Neuron (in vitro differentiated cells): ENCODE data around the gene DYRK4.

Experiments used
- H2AFZ ChIP-seq: one replicate; pipeline ENCODE4 v1.6.1; 2013; ENCODE audit warnings: low read depth, mild to moderate bottlenecking, inconsistent platforms, low read length, moderate library complexity
- H3K27me3 ChIP-seq: one replicate; pipeline ENCODE4 v1.6.1; 2013; ENCODE audit warnings: low read length; ENCODE audit not compliant: insufficient read depth
- H3K36me3 ChIP-seq: one replicate; pipeline ENCODE4 v1.6.1; 2013; ENCODE audit warnings: low read length; ENCODE audit not compliant: insufficient read depth
- H3K4me1 ChIP-seq: one replicate; pipeline ENCODE4 v1.6.1; 2013; ENCODE audit warnings: low read length; ENCODE audit not compliant: insufficient read depth
- H3K4me3 ChIP-seq: 2 replicates; pipeline ENCODE4 v1.5.1; 2013; ENCODE audit warnings: mild to moderate bottlenecking, low read length, moderate library complexity
- H3K9me3 ChIP-seq: one replicate; pipeline ENCODE4 v1.6.1; 2013; ENCODE audit warnings: low read length

Gene DYRK4

GRCh38 chr12:4609071-4609470 is 47.1 kb downstream of the DYRK4 start:
- Histone ChIP-seq H3K9me3 (no peaks in the 10 kb centered on the region), H3K27me3 (no peaks in the 10 kb centered on the region), H2AFZ (no peak overlapping the region), H3K4me1 (peaks cover 4% of the 10 kb centered on the region), H3K4me3 (no peak overlapping the region), H3K36me3 (peaks cover 40% of the 10 kb centered on the region)

- no peaks in the 10 kb centered on the region for H3K27me3 ChIP-seq
- H3K9me3 ChIP-seq = no peaks in the 10 kb centered on the region
- H3K4me3 ChIP-seq = no peak overlapping the region
- H3K4me1 ChIP-seq = peaks cover 4% of the 10 kb centered on the region
- no peak overlapping the region for H2AFZ ChIP-seq
- H3K36me3 ChIP-seq = peaks cover 53% of the 10 kb centered on the region
These were observed 48.5 kb downstream of the DYRK4 start for GRCh38 chr12:4610481-4610880.

GRCh38 chr12:4615667-4616066 is 53.7 kb downstream of the DYRK4 start:
- Histone ChIP-seq H2AFZ (no peak overlapping the region), H3K36me3 (peaks cover 45% of the 10 kb centered on the region), H3K9me3 (no peaks in the 10 kb centered on the region), H3K27me3 (no peaks in the 10 kb centered on the region), H3K4me3 (no peak overlapping the region), H3K4me1 (no peaks in the 10 kb centered on the region)

GRCh38 chr12:4621511-4621910 is 59.5 kb downstream of the DYRK4 start:
- Histone ChIP-seq H3K36me3 (no peaks in the 10 kb centered on the region), H3K9me3 (peaks cover 3% of the 10 kb centered on the region), H3K4me3 (no peak overlapping the region), H3K27me3 (no peaks in the 10 kb centered on the region), H3K4me1 (no peaks in the 10 kb centered on the region), H2AFZ (no peak overlapping the region)

- Histone ChIP-seq H3K36me3 (no peaks in the 10 kb centered on the region), H3K4me1 (no peaks in the 10 kb centered on the region), H2AFZ (no peak overlapping the region), H3K27me3 (no peaks in the 10 kb centered on the region), H3K9me3 (peaks cover 3% of the 10 kb centered on the region), H3K4me3 (no peak overlapping the region)
These were observed 64.5 kb downstream of the DYRK4 start for GRCh38 chr12:4626543-4626942.

- H2AFZ ChIP-seq = no peak overlapping the region
- H3K9me3 ChIP-seq = no peaks in the 10 kb centered on the region
- H3K4me3 ChIP-seq = no peak overlapping the region
- no peaks in the 10 kb centered on the region for H3K27me3 ChIP-seq
- H3K36me3 ChIP-seq = no peaks in the 10 kb centered on the region
- H3K4me1 ChIP-seq = no peaks in the 10 kb centered on the region
These were observed 66.4 kb downstream of the DYRK4 start for GRCh38 chr12:4628406-4628805.

- Histone ChIP-seq H3K36me3 (no peaks in the 10 kb centered on the region), H3K4me1 (no peaks in the 10 kb centered on the region), H3K27me3 (no peaks in the 10 kb centered on the region), H2AFZ (no peak overlapping the region), H3K4me3 (no peak overlapping the region), H3K9me3 (no peaks in the 10 kb centered on the region)
These were observed 68.3 kb downstream of the DYRK4 start for GRCh38 chr12:4630262-4630661.

- H3K27me3 ChIP-seq = no peaks in the 10 kb centered on the region
- no peaks in the 10 kb centered on the region for H3K36me3 ChIP-seq
- H3K9me3 ChIP-seq = no peaks in the 10 kb centered on the region
- H3K4me1 ChIP-seq = peaks cover 11% of the 10 kb centered on the region
- no peak overlapping the region for H2AFZ ChIP-seq
- no peak overlapping the region for H3K4me3 ChIP-seq
These were observed 81.7 kb downstream of the DYRK4 start for GRCh38 chr12:4643747-4644146.

- Histone ChIP-seq H3K4me1 (peaks cover 16% of the 10 kb centered on the region), H3K4me3 (no peak overlapping the region), H2AFZ (no peak overlapping the region), H3K36me3 (no peaks in the 10 kb centered on the region), H3K9me3 (no peaks in the 10 kb centered on the region), H3K27me3 (no peaks in the 10 kb centered on the region)
These were observed 83.0 kb downstream of the DYRK4 start for GRCh38 chr12:4645023-4645422.

GRCh38 chr12:4648104-4648500 is 86.1 kb downstream of the DYRK4 start:
- H3K4me1 ChIP-seq = peaks cover 24% of the 10 kb centered on the region
- no peaks in the 10 kb centered on the region for H3K9me3 ChIP-seq
- H2AFZ ChIP-seq = peak overlapping the region; percentile 59
- H3K27me3 ChIP-seq = no peaks in the 10 kb centered on the region
- no peaks in the 10 kb centered on the region for H3K36me3 ChIP-seq
- H3K4me3 ChIP-seq = peak overlapping the region; percentile 85

GRCh38 chr12:4648501-4649357 is 86.7 kb downstream of the DYRK4 start, which contains the start of the genes AKAP3 and NDUFA9:
AKAP3 (minus strand) TSS chr12:4649051; CDS start chr12:4638196, 10,855 bp downstream.
NDUFA9 (plus strand) TSS chr12:4649114; CDS start chr12:4649127, 13 bp downstream.
- Histone ChIP-seq H3K9me3 (no peaks in the 10 kb centered on the region), H3K27me3 (no peaks in the 10 kb centered on the region), H3K4me3 (peak within 1 kb of the TSS; percentile 85), H3K4me1 (peaks cover 24% of the 10 kb centered on the region), H2AFZ (peak within 1 kb of the TSS; percentile 59), H3K36me3 (peaks cover under 1% of the 10 kb centered on the region)

GRCh38 chr12:4649358-4649661 is 87.3 kb downstream of the DYRK4 start:
- Histone ChIP-seq H2AFZ (peak overlapping the region; percentile 59), H3K9me3 (no peaks in the 10 kb centered on the region), H3K4me3 (peak overlapping the region; percentile 85), H3K36me3 (peaks cover 7% of the 10 kb centered on the region), H3K27me3 (no peaks in the 10 kb centered on the region), H3K4me1 (peaks cover 24% of the 10 kb centered on the region)

- Histone ChIP-seq H3K4me3 (no peak overlapping the region), H3K9me3 (no peaks in the 10 kb centered on the region), H3K36me3 (peaks cover 42% of the 10 kb centered on the region), H3K4me1 (peaks cover 14% of the 10 kb centered on the region), H2AFZ (no peak overlapping the region), H3K27me3 (no peaks in the 10 kb centered on the region)
These were observed 91.2 kb downstream of the DYRK4 start for GRCh38 chr12:4653257-4653656.

- H3K36me3 ChIP-seq = peaks cover 45% of the 10 kb centered on the region
- no peak overlapping the region for H2AFZ ChIP-seq
- no peaks in the 10 kb centered on the region for H3K27me3 ChIP-seq
- H3K4me3 ChIP-seq = no peak overlapping the region
- H3K4me1 ChIP-seq = peaks cover 14% of the 10 kb centered on the region
- H3K9me3 ChIP-seq = no peaks in the 10 kb centered on the region
These were observed 91.7 kb downstream of the DYRK4 start for GRCh38 chr12:4653691-4654090.
